Iris pigment epithelial cell (primary cell): ENCODE measurements around the gene SLC6A8.
A peak's percentile ranks its signal among the peaks of the same experiment; 100 is the strongest.
"Not testable (repeated sequence)": the region's sequence is repeated elsewhere in the genome, so short reads cannot be mapped to it uniquely, and the experiment has no call there.

Experiments used
- DNase-seq: peaks from one replicate; pipeline ENCODE4 v3.0.0-alpha.2; 2011; ENCODE audit warnings: low read depth

The SLC6A8 gene

DNA sequence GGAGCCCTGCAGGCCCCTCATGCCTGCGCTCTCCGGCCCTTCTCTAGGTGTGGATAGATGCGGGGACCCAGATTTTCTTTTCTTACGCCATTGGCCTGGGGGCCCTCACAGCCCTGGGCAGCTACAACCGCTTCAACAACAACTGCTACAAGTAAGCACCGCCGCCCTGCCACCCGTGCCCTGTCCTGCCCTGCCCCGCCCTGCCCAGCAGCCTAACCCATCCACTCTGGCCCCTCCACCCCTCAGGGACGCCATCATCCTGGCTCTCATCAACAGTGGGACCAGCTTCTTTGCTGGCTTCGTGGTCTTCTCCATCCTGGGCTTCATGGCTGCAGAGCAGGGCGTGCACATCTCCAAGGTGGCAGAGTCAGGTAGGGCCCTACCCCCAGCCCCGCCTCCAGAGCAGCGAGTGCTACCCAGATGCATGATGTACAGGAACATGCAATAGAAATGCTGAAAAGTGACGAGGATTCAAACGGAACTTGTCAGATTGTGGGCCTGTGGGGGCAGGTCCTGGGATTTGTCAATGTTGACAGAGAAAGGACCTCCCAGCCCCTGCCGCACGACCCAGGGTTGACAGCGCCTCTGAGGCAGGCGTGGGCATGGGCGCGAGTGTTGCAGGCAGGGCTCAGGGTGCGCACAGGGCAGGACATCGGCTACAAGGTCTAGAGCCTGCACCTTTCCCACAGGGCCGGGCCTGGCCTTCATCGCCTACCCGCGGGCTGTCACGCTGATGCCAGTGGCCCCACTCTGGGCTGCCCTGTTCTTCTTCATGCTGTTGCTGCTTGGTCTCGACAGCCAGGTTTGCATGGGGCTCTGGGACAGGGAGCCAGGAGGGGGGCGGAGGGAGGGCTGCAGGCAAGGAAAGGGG, 5.7 kb downstream of the SLC6A8 start:
- no peak for DNase-seq

DNA sequence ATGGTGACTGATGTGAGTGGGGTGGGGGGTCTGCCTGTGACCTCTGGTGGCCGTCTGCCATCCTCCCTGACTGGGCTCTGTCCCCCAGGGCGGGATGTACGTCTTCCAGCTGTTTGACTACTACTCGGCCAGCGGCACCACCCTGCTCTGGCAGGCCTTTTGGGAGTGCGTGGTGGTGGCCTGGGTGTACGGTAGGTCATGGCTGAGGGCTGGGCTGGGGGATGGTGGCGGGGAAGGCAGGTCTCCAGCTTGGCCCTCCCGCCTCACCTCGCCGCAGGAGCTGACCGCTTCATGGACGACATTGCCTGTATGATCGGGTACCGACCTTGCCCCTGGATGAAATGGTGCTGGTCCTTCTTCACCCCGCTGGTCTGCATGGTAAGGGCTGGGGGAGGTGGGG, 6.5 kb downstream of the SLC6A8 start:
- not testable (repeated sequence) for DNase-seq

DNA sequence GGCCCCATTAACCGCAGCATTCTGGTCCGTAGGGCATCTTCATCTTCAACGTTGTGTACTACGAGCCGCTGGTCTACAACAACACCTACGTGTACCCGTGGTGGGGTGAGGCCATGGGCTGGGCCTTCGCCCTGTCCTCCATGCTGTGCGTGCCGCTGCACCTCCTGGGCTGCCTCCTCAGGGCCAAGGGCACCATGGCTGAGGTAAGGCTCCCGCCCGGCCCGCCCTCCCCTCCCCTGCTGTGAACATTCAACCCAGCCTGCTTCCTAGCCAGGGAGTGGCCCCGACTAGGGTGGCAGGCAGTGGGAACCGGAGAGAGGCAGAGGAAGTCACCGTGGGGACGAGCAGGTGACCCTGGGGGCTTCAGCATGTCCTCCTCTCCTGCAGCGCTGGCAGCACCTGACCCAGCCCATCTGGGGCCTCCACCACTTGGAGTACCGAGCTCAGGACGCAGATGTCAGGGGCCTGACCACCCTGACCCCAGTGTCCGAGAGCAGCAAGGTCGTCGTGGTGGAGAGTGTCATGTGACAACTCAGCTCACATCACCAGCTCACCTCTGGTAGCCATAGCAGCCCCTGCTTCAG, 7.1 kb downstream of the SLC6A8 start:
- no peak for DNase-seq

- no peak for DNase-seq
Measured at GRCh38 chrX:153696100-153696499, 8.4 kb downstream of the SLC6A8 start.

DNA sequence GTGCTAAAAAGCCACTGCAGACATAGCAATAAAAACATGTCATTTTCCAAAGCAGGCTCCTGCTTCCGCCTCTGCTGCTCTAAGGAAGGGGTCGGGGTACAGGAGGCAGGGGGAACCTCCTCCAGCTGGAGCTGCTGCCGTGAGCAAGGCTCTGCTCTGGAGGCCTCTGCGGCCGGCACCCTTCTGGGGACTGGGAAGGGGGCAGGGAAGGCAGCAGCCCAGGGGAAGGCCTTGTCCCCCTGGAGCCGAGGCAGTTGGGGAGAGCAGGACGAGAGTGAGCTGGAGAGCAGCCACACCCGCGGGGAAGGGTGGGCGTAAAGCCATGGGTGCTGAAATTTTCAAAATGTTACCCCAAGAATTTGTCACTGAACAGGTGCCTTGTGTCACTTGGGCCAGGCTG, 8.8 kb downstream of the SLC6A8 start:
- not testable (repeated sequence) for DNase-seq

- DNase-seq: not testable (repeated sequence)
Measured at GRCh38 chrX:153696986-153697722, 9.4 kb downstream of the SLC6A8 start.

GRCh38 chrX:153697924-153698865, 10.5 kb downstream of the SLC6A8 start:
- DNase-seq: no peak

- not testable (repeated sequence) for DNase-seq
Measured at GRCh38 chrX:153699210-153699783, 11.6 kb downstream of the SLC6A8 start.

GRCh38 chrX:153699784-153700371, 12.2 kb downstream of the SLC6A8 start:
- DNase-seq: not testable (repeated sequence)

GRCh38 chrX:153700376-153700945, 12.7 kb downstream of the SLC6A8 start:
- no peak for DNase-seq

DNA sequence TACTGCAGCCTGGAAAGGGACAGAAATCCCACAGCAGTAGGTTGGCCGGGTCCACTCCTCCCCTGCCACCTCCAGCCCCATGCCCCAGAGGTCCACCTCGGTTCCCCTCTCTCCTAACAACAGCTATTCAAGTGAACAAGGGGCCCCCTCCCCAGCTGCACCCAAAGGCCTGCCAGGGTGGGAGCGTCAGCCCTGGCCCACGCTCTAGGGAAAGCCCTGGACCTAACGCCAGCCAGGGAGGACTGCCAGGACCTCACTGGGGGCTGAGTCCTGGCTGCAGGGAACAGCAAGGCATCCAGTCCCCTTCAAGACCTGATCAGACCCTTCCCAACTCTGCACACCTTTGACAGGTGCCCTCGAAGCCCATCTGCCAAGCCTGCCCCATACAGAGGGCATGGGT, 13.2 kb downstream of the SLC6A8 start:
- no peak for DNase-seq

GRCh38 chrX:153701706-153702105, 14.0 kb downstream of the SLC6A8 start:
- no peak for DNase-seq

- no peak for DNase-seq
Measured at GRCh38 chrX:153702336-153703035, 14.8 kb downstream of the SLC6A8 start.

- peak; percentile 37 for DNase-seq
Measured at GRCh38 chrX:153703036-153703370, 15.3 kb downstream of the SLC6A8 start.

DNA sequence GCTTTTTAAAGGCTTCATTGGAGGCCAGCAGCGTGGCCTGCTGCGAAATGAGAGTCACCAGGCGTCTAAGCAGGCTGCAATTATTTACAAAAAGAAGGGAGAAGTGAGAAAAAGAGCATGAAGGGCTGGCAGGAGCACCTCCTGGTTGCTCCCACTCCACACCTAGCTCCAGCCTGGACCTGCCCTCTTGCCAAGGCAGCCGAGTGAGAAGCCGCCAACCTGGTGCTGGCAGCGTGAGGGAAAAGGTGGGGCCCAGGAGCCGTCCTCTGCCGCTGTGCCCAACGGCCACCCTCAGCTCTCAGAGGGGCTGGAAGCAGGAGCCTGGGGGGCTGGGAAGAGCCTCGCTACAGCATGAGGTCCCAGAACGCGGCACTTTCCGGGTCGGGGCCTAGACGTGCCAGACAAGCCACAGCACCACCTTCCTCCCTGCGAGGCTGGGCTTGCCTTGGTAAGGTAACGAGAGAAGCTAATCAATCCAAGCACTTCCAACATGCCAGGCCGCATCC, 16.3 kb downstream of the SLC6A8 start:
- no peak for DNase-seq

- not testable (repeated sequence) for DNase-seq
Measured at GRCh38 chrX:153704631-153705402, 17.1 kb downstream of the SLC6A8 start.

- DNase-seq: peak; percentile 9
Measured at GRCh38 chrX:153705403-153706060, 17.8 kb downstream of the SLC6A8 start.

GRCh38 chrX:153706799-153707198, 19.1 kb downstream of the SLC6A8 start:
- no peak for DNase-seq

GRCh38 chrX:153707406-153707805, 19.7 kb downstream of the SLC6A8 start:
- DNase-seq: no peak
